PC-9 (cell line): ENCODE data around the gene KDELR1. TPM values are rescaled to one million over a fixed set of nuclear protein-coding genes. Genes with fewer than 3 reads are reported as not detected.
A peak's percentile ranks its signal among the peaks of the same experiment; 100 is the strongest.

Source experiments
- BruUV-seq: library from RNA; stranded (reverse); fragments of 400-500 nt; replicated peaks from 2 replicates; lab custom pipeline; 2021; lab: Mats Ljungman, UMichigan
- CTCF ChIA-PET: fragments of 300-600 bp; sonication (Branson Sonifier 250); formaldehyde crosslinking; loops from one replicate; lab custom pipeline; 2022; ENCODE audit warnings: antibody characterized with exemption; lab: Charles Lee
- POLR2A ChIA-PET: fragments of 300-600 bp; sonication (Branson Sonifier 250); formaldehyde crosslinking; loops from one replicate; lab custom pipeline; 2022; ENCODE audit warnings: antibody characterized with exemption; ENCODE audit not compliant: unreplicated experiment; lab: Charles Lee
- DNase-seq, 2 experiments: peaks; one replicate each; pipeline versions ENCODE4 v3.0.0 to v3.0.0-alpha.2; 2015 to 2022; ENCODE audit warnings: mixed read lengths in 1 of 2
- H2AFZ ChIP-seq: fragments of 200-600 bp; sonication (generic); 2 replicates; pipeline ENCODE4 v1.8.1; 2017; ENCODE audit warnings: antibody characterized with exemption
- H3F3A ChIP-seq: fragments of 200-600 bp; sonication (generic); 2 replicates; pipeline ENCODE4 v1.8.1; 2017; ENCODE audit warnings: antibody characterized with exemption, mild to moderate bottlenecking, low read depth; ENCODE audit not compliant: insufficient read depth
- H3K27ac ChIP-seq: fragments of 200-600 bp; sonication (generic); 2 replicates; pipeline ENCODE4 v1.6.1; 2016; ENCODE audit warnings: mixed run types
- H3K27me3 ChIP-seq: fragments of 200-600 bp; sonication (generic); 2 replicates; pipeline ENCODE4 v1.6.1; 2016; ENCODE audit warnings: low read depth, mixed run types; ENCODE audit not compliant: insufficient read depth
- H3K36me3 ChIP-seq: fragments of 200-600 bp; sonication (generic); 2 replicates; pipeline ENCODE4 v1.6.1; 2016; ENCODE audit warnings: low read depth, mixed run types
- H3K4me1 ChIP-seq: fragments of 200-600 bp; sonication (generic); replicated peaks from 2 replicates; pipeline ENCODE4 v1.6.1; 2016; ENCODE audit warnings: mixed run types; ENCODE audit not compliant: insufficient read depth
- H3K4me2 ChIP-seq: fragments of 200-600 bp; sonication (generic); 2 replicates; pipeline ENCODE4 v1.6.1; 2017; ENCODE audit warnings: mixed run types
- H3K4me3 ChIP-seq: fragments of 200-600 bp; sonication (generic); 2 replicates; pipeline ENCODE4 v1.6.1; 2016; ENCODE audit warnings: mixed run types
- H3K79me2 ChIP-seq: fragments of 200-600 bp; sonication (generic); 2 replicates; pipeline ENCODE4 v1.6.1; 2017; ENCODE audit warnings: low read depth, mixed run types
- H3K9me2 ChIP-seq: fragments of 200-600 bp; sonication (generic); 2 replicates; pipeline ENCODE4 v1.8.1; 2017; ENCODE audit warnings: mild to moderate bottlenecking; ENCODE audit not compliant: insufficient read depth
- H3K9me3 ChIP-seq: fragments of 200-600 bp; sonication (generic); 2 replicates; pipeline ENCODE4 v1.8.1; 2016; ENCODE audit warnings: low read depth; ENCODE audit not compliant: insufficient read depth
- H4K20me1 ChIP-seq: fragments of 200-600 bp; sonication (generic); 2 replicates; pipeline ENCODE4 v1.8.1; 2017; ENCODE audit not compliant: insufficient read depth
- EZH2 ChIP-seq: fragments of 200-600 bp; sonication (generic); IDR thresholded peaks from 2 replicates; pipeline ENCODE4 v1.8.0; 2017; ENCODE audit warnings: antibody characterized with exemption, low read depth
- intact Hi-C: fragments of 100-400 bp; cut with micrococcal nuclease; formaldehyde crosslinking; loops from one replicate; pipeline ENCODE4 v1.10.0; 2022; ENCODE audit not compliant: unreplicated experiment
- total RNA-seq: library from RNA; stranded (reverse); gene quantifications from 2 replicates; pipeline ENCODE4 v1.2.3, GENCODE V29; 2021
- TF ChIP-seq, protein P1 (sequence below): fragments of 200-600 bp; sonication (generic); conservative IDR thresholded peaks from 2 replicates; pipeline ENCODE4 v1.6.1; 2017; ENCODE audit warnings: mixed run types, antibody characterized with exemption, mild to moderate bottlenecking, moderate library complexity

KDELR1 gene
- total RNA-seq, 1 experiment from 2014 or later, result 261 TPM

DNA sequence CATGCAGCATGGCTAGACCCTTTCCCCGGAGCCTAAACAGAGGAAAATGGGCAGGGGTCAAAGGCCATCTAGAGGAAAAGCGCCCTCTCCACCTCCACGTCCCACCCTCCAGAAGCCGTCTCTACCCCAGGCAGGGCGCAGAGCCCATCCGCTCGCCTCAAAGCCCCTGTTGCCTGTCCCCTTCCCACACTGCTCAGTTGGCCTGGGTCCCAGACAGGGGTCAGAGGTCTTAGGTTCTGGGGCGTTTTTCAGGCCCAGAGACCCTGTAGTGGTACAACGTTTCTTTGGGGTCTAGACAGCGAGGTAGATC is 27.9 kb downstream of the KDELR1 start:
- H4K20me1 ChIP-seq, result no peaks in the 10 kb centered on the region
- ChIA-PET CTCF (interaction anchor here (0.6 to 1.8 kb wide), 4 partner anchors 13 to 124 kb away, joined by 3 to 14 read pairs (median 4); no protein-coding TSS in a partner anchor), POLR2A (interaction anchor here (0.6 to 2.7 kb wide), 9 partner anchors 28 to 350 kb away, joined by 3 to 28 read pairs (median 7); partner anchors contain the start of genes KDELR1 and SPHK2)
- BruUV-seq, result TSS peak; percentile 54
- intact Hi-C loops, result loop anchor here (5.0 kb wide), 1 partner anchor 41 kb away; a partner anchor contains a TSS
- H3K4me3 ChIP-seq, result peak overlapping the region; percentile 72
- no peaks in the 10 kb centered on the region for H3K27me3 ChIP-seq
- H3K4me2 ChIP-seq, result peak overlapping the region; percentile 93
- no peaks in the 10 kb centered on the region for H3K79me2 ChIP-seq
- no peak for TF ChIP-seq EZH2
- TF ChIP-seq, protein P1, sequence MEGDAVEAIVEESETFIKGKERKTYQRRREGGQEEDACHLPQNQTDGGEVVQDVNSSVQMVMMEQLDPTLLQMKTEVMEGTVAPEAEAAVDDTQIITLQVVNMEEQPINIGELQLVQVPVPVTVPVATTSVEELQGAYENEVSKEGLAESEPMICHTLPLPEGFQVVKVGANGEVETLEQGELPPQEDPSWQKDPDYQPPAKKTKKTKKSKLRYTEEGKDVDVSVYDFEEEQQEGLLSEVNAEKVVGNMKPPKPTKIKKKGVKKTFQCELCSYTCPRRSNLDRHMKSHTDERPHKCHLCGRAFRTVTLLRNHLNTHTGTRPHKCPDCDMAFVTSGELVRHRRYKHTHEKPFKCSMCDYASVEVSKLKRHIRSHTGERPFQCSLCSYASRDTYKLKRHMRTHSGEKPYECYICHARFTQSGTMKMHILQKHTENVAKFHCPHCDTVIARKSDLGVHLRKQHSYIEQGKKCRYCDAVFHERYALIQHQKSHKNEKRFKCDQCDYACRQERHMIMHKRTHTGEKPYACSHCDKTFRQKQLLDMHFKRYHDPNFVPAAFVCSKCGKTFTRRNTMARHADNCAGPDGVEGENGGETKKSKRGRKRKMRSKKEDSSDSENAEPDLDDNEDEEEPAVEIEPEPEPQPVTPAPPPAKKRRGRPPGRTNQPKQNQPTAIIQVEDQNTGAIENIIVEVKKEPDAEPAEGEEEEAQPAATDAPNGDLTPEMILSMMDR, result no peak
- no peaks in the 10 kb centered on the region for H3K36me3 ChIP-seq
- no peaks in the 10 kb centered on the region for H3K9me2 ChIP-seq
- H3K9me3 ChIP-seq, result no peaks in the 10 kb centered on the region
- peak overlapping the region; percentile 89 for H2AFZ ChIP-seq
- H3F3A ChIP-seq, result peaks cover 25% of the 10 kb centered on the region; the same call in 1 of the 2 replicates
- DNase-seq, result no peak
- peak overlapping the region; percentile 63 for H3K27ac ChIP-seq
- H3K4me1 ChIP-seq, result peaks cover 7% of the 10 kb centered on the region

- ChIA-PET POLR2A (interaction anchor here (0.5 to 2.7 kb wide), 12 partner anchors 8 to 1090 kb away, joined by 3 to 28 read pairs (median 4); partner anchors contain the start of genes ALDH16A1 and PLA2G4C), CTCF (interaction anchor here (0.6 to 1.8 kb wide), 5 partner anchors 12 to 125 kb away, joined by 3 to 14 read pairs (median 3); no protein-coding TSS in a partner anchor)
- intact Hi-C loops, result loop anchor here (5.0 kb wide), 1 partner anchor 41 kb away; a partner anchor contains a TSS
- H3K9me3 ChIP-seq, result no peaks in the 10 kb centered on the region
- H3K36me3 ChIP-seq, result no peaks in the 10 kb centered on the region
- H3K4me1 ChIP-seq, result peaks cover 7% of the 10 kb centered on the region
- H2AFZ ChIP-seq, result peak overlapping the region; percentile 89
- no peaks in the 10 kb centered on the region for H4K20me1 ChIP-seq
- H3K27ac ChIP-seq, result peak overlapping the region; percentile 63
- no peaks in the 10 kb centered on the region for H3K9me2 ChIP-seq
- H3K4me2 ChIP-seq, result peak overlapping the region; percentile 93
- peak; percentile 95 to 97 for DNase-seq
- H3K27me3 ChIP-seq, result no peaks in the 10 kb centered on the region
- TF ChIP-seq, protein P1, result no peak
- no peak for TF ChIP-seq EZH2
- BruUV-seq, result no TSS peak
- H3F3A ChIP-seq, result peaks cover 19% of the 10 kb centered on the region; the same call in 1 of the 2 replicates
- H3K79me2 ChIP-seq, result no peaks in the 10 kb centered on the region
- peak overlapping the region; percentile 72 for H3K4me3 ChIP-seq
Measured at GRCh38 chr19:48362716-48363499, 28.4 kb downstream of the KDELR1 start.

- no TSS peak for BruUV-seq
- H3K27ac ChIP-seq, result no peak overlapping the region
- POLR2A ChIA-PET, result no interaction called here
Measured at GRCh38 chr19:48361912-48362311, 29.4 kb downstream of the KDELR1 start.

More at GRCh38 chr19:48361912-48362311, 29.4 kb downstream of the KDELR1 start:
- H3F3A ChIP-seq, result peaks cover 14% of the 10 kb centered on the region; the same call in 1 of the 2 replicates
- DNase-seq, result no peak
- H3K9me2 ChIP-seq, result no peaks in the 10 kb centered on the region
- no peaks in the 10 kb centered on the region for H4K20me1 ChIP-seq
- H3K9me3 ChIP-seq, result no peaks in the 10 kb centered on the region
- no peaks in the 10 kb centered on the region for H3K79me2 ChIP-seq
- no peak for TF ChIP-seq EZH2
- TF ChIP-seq, protein P1, result no peak
- no peak overlapping the region for H2AFZ ChIP-seq
- H3K4me2 ChIP-seq, result no peak overlapping the region
- no peaks in the 10 kb centered on the region for H3K27me3 ChIP-seq
- CTCF ChIA-PET, result no interaction called here
- no peaks in the 10 kb centered on the region for H3K36me3 ChIP-seq
- peaks cover 7% of the 10 kb centered on the region for H3K4me1 ChIP-seq
- intact Hi-C loops, result loop anchor here (5.0 kb wide), 1 partner anchor 40 kb away; a partner anchor contains a TSS
- H3K4me3 ChIP-seq, result no peak overlapping the region
